Kasumi-1 (cell line): Measurements from ENCODE around the gene FOSB.

Experiments
- DNase-seq, 2 experiments: peaks; one replicate each; lab custom pipeline; 2025; lab: John Stamatoyannopoulos, UW

Gene FOSB

DNA sequence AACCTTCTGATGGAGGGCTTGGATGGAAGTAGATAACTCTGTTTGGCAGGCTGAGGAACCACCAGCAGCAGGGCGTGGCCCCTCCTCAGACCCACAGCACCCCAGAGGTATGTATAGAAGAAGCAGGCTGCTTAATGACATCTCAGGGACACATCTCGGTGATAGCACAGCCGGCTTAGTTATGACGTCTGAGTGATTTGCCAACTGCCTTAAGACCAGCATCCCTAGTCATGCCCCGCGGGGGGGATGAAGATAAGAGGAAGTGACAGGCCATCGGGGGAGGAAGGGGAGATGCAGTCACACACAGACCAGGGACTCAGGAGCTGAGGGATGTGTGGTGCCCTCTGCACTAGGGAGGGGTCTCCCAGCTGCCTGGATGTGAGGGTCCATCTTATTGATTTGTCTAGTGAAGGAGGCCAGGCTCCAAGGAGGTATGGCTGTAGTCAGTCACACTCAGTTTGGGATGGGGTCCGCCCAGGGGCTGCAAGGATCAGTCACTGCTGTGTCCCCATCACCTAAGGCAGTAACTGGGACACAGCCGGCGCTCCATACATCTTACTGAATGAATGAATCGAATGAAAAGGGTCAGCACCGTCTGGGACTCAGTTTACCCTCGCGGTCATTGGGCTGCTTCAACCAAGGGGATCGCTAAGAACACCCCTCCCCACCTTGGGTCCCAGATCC is 24.9 kb upstream of the FOSB start:
- DNase-seq = peak; percentile 54 to 60

GRCh38 chr19:45443462-45444317 is 24.1 kb upstream of the FOSB start:
- DNase-seq = peak; percentile 36 to 61

DNA sequence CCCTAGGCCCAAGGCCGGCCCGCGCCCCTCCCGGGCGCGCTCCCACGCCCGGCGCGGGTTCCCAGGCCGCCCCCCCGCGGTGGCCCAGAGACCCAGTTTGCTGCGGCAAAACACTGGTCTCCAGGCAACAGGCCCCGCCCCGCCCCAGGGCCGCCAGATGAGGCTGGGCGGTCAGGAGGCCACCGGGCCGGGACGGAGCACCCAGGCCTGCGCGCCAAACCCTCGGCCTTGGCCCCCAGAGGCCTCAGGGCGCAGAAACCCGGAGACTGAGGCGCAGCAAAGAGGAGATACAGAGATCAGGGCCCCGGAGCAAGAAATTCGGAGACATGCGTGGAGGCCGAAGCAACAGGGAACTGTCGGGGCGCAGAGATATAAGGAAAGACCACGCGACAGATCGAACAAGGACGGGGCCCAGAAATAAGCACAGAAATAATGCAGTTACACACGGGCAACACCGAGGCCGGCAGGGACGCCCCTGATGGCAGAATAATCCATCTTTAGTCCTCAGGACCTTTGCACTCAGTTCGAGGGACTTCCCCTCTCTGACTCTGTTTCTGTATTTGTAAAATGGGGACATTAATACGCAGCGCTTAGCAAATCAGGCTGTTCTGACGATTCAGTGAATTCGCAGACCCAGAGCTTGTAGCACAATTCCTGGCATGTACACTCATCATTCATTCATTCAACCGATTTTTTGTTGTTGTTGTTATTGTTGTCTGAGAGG is 23.3 kb upstream of the FOSB start:
- peak; percentile 54 to 61 for DNase-seq

DNA sequence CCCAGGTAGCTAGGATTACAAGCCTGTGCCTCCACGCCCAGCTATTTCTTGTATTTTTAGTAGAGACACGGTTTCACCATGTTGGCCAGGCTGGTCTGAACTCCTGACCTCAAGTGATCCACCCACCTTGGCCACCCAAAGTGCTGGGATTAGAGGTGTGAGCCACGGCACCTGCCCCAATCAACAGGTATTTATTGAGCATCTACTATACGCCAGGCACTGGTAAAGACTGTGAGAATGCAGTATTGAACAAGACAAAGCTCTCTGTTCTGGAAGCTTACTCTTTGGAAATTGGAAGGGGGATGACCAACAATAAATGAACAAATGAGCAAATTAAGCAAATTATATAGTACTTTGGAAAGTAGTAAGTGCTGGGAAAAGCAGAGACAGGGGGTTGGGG is 22.7 kb upstream of the FOSB start:
- DNase-seq = no peak

DNA sequence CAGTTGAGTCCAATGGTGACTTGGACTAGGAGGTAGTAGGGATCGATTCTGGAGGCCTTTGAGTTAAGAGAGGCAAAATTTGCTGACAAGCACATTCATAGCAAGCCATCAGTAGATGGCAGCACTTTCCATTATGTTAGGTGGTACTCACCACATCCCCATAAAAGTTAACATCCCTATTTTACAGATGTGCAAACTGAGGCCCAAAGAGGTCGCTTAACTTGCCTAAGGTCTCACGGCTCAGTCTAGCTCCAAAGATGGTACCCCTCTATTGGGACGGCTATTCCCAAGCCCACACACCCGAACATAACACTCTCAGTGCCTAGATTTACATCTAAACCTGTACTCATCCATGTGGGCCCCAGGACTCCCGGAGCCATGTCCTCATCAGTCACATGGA is 21.5 kb upstream of the FOSB start:
- peak; percentile 46 to 50 for DNase-seq

GRCh38 chr19:45446944-45447343 is 20.9 kb upstream of the FOSB start:
- DNase-seq = no peak

DNA sequence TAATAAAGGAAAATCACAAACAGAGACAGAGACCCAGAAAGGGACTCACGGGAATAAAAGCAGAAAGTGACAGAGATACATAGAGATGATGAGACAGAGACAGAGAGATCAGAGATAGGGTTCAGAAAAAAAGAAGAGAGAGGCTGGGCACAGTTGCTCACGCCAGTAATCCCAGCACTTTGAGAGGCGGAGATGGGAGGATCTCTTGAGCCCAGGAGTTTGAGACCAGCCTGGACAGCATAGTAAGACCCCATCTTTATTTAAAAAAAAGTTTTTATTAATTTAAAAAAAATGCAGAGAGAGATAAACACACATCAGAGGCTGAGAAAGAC is 19.4 kb upstream of the FOSB start:
- DNase-seq = no peak

- no peak for DNase-seq
These were observed 18.9 kb upstream of the FOSB start for GRCh38 chr19:45448887-45449299.

- peak in 1 of 2 experiments; percentile 73 for DNase-seq
These were observed 17.8 kb upstream of the FOSB start for GRCh38 chr19:45450012-45450333.

- no peak for DNase-seq
These were observed 16.5 kb upstream of the FOSB start for GRCh38 chr19:45451131-45451849.

GRCh38 chr19:45451850-45452387 is 15.9 kb upstream of the FOSB start:
- no peak for DNase-seq

DNA sequence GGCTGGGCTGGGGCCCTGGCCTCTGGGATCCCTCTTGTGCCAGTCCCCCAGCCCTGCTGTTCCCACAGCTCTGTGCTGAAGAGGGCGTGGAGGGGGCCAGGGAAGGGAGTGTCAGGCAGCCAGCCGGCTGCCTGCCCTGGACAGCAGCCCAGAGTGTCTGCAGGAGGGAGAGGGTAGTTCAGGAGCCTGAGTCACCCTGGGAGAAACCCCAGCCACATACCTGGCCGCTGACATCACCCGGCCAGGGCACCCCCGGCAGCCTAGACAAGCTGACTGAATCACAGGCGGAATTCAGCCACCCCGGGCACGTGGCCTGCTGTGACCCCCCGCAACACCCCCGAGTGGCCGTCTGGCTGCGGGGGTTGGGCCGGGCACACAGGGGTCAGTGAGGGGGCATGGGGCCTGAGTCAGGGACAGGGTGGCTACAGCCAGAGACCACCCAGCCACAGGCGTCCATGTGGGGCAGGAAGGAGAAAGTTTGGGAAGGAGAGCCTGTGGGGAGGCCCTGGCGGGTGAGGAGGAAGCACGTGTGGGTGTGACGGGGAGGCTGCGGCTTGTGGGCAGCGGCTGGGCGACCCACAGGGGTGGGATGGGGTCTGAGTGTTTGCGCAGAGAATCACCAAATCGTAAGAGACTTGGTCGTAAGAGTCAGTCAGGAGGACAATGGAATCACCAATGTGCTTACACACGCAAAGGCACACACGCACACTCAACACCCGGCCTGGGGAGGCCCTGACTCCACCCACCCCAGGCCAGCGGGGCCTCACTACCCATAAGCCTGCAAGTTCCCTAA is 11.9 kb upstream of the FOSB start:
- no peak for DNase-seq

GRCh38 chr19:45456500-45456815 is 11.3 kb upstream of the FOSB start:
- no peak for DNase-seq

DNA sequence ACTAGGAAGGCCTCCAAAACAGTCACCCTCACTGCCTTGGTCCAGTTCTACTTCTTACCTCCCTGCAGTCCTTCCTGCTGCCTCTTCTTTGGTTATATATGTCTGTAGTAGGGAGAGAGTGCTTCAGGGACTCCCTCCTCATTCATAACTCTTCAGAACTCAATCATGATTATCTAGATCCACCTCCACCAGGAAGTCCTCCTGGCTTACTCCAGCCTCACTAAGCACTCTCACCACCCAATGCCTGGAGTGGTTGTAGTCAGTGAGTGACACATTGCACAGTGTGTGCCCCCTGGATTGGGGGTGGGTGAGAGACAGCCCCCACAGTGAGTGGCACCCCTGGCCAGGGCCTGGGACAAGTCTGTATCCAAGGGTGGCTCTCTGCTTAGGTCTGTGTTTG is 10.0 kb upstream of the FOSB start:
- no peak for DNase-seq

GRCh38 chr19:45460807-45461347 is 6.9 kb upstream of the FOSB start:
- DNase-seq = no peak

DNA sequence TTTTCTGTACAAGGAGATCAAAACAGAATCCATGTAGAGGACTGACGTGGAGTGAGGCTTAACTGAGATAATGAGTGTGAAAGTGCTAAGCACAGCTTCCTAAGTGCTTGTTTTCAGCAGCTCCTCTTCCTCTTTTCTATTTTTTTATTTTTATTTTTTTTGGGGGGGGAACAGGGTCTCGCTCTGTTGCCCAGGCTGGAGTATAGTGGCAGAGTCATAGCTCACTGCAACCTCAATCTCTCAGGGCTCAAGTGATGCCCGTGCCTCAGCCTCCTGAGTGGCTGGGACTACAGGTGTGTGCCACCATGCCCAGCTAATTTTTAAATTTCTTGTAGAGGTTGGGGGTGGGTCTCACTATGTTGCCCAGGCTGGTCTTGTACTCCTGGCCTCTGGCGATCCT is 5.6 kb upstream of the FOSB start:
- DNase-seq = no peak

GRCh38 chr19:45463241-45463640 is 4.6 kb upstream of the FOSB start:
- DNase-seq = no peak

DNA sequence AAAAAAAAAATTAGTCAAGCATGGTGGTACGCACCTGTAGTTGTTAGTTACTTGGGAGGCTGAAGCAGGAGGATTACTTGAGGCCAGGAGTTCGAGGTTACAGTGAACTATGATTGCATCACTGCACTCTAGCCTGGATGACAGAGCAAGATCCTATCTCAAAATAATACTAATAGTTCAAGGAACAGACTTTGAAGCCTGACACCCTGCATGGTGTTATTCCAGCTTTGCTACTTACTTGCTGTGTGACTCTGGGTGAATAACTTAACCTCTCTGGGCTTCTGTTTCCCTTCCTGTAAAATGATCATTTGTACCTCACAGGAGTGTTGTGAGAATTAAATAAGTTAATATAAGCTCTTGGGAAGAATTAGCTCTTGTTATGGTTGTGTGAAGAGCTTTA is 3.5 kb upstream of the FOSB start:
- DNase-seq = no peak

DNA sequence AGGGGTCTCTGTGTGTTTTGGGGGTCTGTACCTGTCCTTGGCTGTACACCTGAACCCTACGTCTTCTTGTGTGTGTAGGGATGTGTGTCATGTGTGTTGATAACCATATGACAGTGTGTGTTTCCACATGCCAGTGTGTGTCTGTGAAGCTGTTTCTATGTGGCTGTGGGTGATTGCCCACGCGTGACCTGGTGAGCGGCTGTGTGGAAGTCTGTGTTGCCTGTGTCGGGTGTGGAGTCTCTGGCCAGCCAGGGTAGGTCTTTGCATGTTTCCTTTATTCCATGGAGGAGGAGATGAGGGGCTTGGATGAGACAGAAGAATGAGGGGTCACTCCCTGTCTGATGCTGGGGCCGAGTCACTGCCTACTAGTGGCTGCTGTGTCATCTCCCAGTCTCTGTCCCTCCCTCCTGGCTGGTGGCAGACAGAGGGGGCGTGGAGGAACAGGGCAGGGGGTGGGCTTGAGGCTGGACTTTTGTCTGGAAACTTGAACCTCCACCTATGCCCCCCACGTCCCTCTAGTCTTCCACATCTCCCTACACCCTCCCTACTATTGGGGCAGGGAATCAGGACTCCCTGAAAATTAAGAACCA is 2.8 kb upstream of the FOSB start:
- peak in 1 of 2 experiments; percentile 13 for DNase-seq

GRCh38 chr19:45467115-45467455 is 711 bp upstream of the FOSB start:
- no peak for DNase-seq

GRCh38 chr19:45468159-45468651 is 409 bp downstream of the FOSB start:
- DNase-seq = peak in 1 of 2 experiments; percentile 8
